Occipital lobe (tissue), 1 donor: ENCODE results near the gene SLITRK4. TPM values are rescaled to one million over a fixed set of nuclear protein-coding genes. Genes with fewer than 3 reads are reported as not detected.

Experiments
- total RNA-seq: library from RNA; depleted of rRNA; stranded (reverse); fragments of >200 nt; gene quantifications from one replicate; pipeline ENCODE4 v1.2.3, GENCODE V29; 2014

Gene SLITRK4
- total RNA-seq, 1 donor from 2014 or later: 62.1 TPM

Other genes starting within 250 kb of the SLITRK4 start
- gene SPANXN3, start 118.6 kb downstream of the SLITRK4 start, total RNA-seq: not detected
- not detected for gene SPANXN2, start 84.7 kb upstream of the SLITRK4 start, total RNA-seq
- not detected for gene UBE2NL, start 248.0 kb upstream of the SLITRK4 start, total RNA-seq